DOHH2 (cell line): Measurements from ENCODE around the gene CCR6.

Experiments used
- CTCF ChIP-seq: fragments of 200-600 bp; sonication (generic); IDR thresholded peaks from one replicate; pipeline ENCODE4 v1.5.1; 2014; ENCODE audit warnings: antibody characterized with exemption, mild to moderate bottlenecking, low read depth, low read length; ENCODE audit not compliant: poor library complexity, severe bottlenecking
- EZH2phosphoT487 ChIP-seq: fragments of 200-600 bp; sonication (generic); IDR thresholded peaks from 2 replicates; pipeline ENCODE4 v1.6.1; 2017; ENCODE audit warnings: borderline replicate concordance, mild to moderate bottlenecking, antibody characterized with exemption, low read length, moderate library complexity, mixed read lengths

GRCh38 chr6:167157414-167157813 is 34.5 kb downstream of the CCR6 start:
- TF ChIP-seq CTCF (no peak), EZH2phosphoT487 (no peak)
